ENCODE results near the gene POLR1E. TPM values are rescaled to one million over a fixed set of nuclear protein-coding genes. Genes with fewer than 3 reads are reported as not detected.

Gene POLR1E
- polyA plus RNA-seq, 1 donor (not counting 4 experiments of a cell fraction or from before 2014, with no cell fraction given) = 44.4 TPM

DNA sequence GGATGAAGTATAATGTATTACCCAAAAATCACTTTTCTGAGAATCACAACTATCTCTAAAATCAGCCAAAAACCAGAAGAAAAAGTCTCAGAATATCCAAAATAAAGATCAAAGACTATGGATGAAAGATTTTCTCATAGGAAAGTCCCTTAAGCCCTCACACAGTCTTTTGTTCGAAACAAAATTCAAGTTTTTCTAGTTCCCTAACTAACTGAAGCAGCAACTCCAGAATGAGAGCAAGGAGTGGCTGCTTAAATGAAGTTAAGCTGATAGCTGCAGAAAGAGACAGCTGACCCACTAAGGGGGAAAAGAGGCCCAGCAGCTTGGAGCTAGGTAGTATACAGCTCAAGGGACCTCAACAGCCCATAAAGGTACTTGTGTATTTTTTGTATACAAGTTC, 28.9 kb upstream of the POLR1E start:
- dilution Hi-C loops (cut with MboI; ENCODE audit: extremely low pct_ligation_motif_present, low sequenced_read_pairs) = no loop called here
- H3K4me3 ChIP-seq (ENCODE audit: control insufficient read depth in 2 of 3, extremely low read depth in 1 of 3, insufficient read depth in 2 of 3, low read depth in 1 of 3, low read length in 3 of 3) = no peak overlapping the region
- no peak for DNase-seq (ENCODE audit: low read depth, low spot score)
- H4K20me1 ChIP-seq (ENCODE audit: control insufficient read depth, extremely low read depth, insufficient read depth, low read length) = peaks cover 17% of the 10 kb centered on the region
- no peak overlapping the region for H3K4me2 ChIP-seq (ENCODE audit: control insufficient read depth, extremely low read depth, insufficient read depth, low read depth, low read length)
- no peak overlapping the region for H2AFZ ChIP-seq (ENCODE audit: control insufficient read depth, low read length)
- FAIRE-seq = no peak
- H3K9me3 ChIP-seq (ENCODE audit: control insufficient read depth, low read depth, low read length) = no peaks in the 10 kb centered on the region
- H3K27me3 ChIP-seq (ENCODE audit: control insufficient read depth, extremely low read depth, insufficient read depth, low read length) = no peaks in the 10 kb centered on the region
- no peak overlapping the region for H3K27ac ChIP-seq (ENCODE audit: control insufficient read depth, insufficient read depth, low read length)
- H3K79me2 ChIP-seq (ENCODE audit: control insufficient read depth, insufficient read depth, low read length) = peaks cover 86% of the 10 kb centered on the region
- peaks cover 26% of the 10 kb centered on the region for H3K4me1 ChIP-seq (ENCODE audit: control insufficient read depth, extremely low read depth, insufficient read depth, low read length)
- TF ChIP-seq CTCF (optimal IDR thresholded peaks at IDR 0.05 in 1 of 3, IDR thresholded peaks at IDR 0.05 in 1 of 3, conservative IDR thresholded peaks at IDR 0.05 in 1 of 3; ENCODE audit: extremely low read depth in 1 of 3, insufficient read depth in 2 of 3, low read length in 3 of 3) (no peak), EZH2 (IDR thresholded peaks at IDR 0.05; ENCODE audit: low read length) (no peak)
- no peak overlapping the region for H3K9ac ChIP-seq (ENCODE audit: control insufficient read depth, extremely low read depth, insufficient read depth, low read length)
- H3K36me3 ChIP-seq (ENCODE audit: control insufficient read depth in 2 of 2, extremely low read depth in 1 of 2, insufficient read depth in 2 of 2, low read length in 2 of 2) = peaks cover 0 to 10% of the 10 kb centered on the region in 2 experiments
- peaks cover 4% of the 10 kb centered on the region for H3K9me1 ChIP-seq (ENCODE audit: control insufficient read depth, extremely low read depth, insufficient read depth, low read length)

DNA sequence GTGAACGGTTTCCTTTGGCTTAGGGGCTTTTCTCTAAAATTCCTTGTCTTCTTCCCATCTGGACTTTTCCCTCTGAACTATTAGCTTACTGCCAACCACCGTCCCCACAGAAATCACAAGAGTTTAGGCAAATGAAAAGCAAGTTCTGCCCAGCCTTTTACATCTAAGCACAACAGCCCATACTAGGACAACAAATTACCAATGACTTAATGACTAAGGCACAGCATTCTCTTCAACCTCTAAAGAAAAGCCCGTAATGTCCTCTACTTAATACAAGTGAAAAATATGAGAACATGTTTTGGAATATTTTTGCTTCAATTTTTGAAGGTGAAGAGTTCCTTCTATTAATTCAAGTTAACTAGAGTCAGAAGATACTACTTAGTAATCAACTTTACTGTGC, 21.7 kb upstream of the POLR1E start:
- H3K27me3 ChIP-seq (ENCODE audit: control insufficient read depth, extremely low read depth, insufficient read depth, low read length) = no peaks in the 10 kb centered on the region
- no peaks in the 10 kb centered on the region for H3K9me1 ChIP-seq (ENCODE audit: control insufficient read depth, extremely low read depth, insufficient read depth, low read length)
- no peaks in the 10 kb centered on the region for H3K36me3 ChIP-seq (ENCODE audit: control insufficient read depth in 2 of 2, extremely low read depth in 1 of 2, insufficient read depth in 2 of 2, low read length in 2 of 2)
- H3K4me1 ChIP-seq (ENCODE audit: control insufficient read depth, extremely low read depth, insufficient read depth, low read length) = peaks cover 22% of the 10 kb centered on the region
- H2AFZ ChIP-seq (ENCODE audit: control insufficient read depth, low read length) = no peak overlapping the region
- FAIRE-seq = no peak
- no peak for DNase-seq (ENCODE audit: low read depth, low spot score)
- no peaks in the 10 kb centered on the region for H4K20me1 ChIP-seq (ENCODE audit: control insufficient read depth, extremely low read depth, insufficient read depth, low read length)
- peak overlapping the region; percentile 96 for H3K4me2 ChIP-seq (ENCODE audit: control insufficient read depth, extremely low read depth, insufficient read depth, low read depth, low read length)
- peaks cover 49% of the 10 kb centered on the region for H3K79me2 ChIP-seq (ENCODE audit: control insufficient read depth, insufficient read depth, low read length)
- peak overlapping the region; percentile 93 for H3K9ac ChIP-seq (ENCODE audit: control insufficient read depth, extremely low read depth, insufficient read depth, low read length)
- dilution Hi-C loops (cut with MboI; ENCODE audit: extremely low pct_ligation_motif_present, low sequenced_read_pairs) = no loop called here
- peak overlapping the region; percentile 66 to 85 (median 82) for H3K4me3 ChIP-seq (ENCODE audit: control insufficient read depth in 2 of 3, extremely low read depth in 1 of 3, insufficient read depth in 2 of 3, low read depth in 1 of 3, low read length in 3 of 3)
- H3K9me3 ChIP-seq (ENCODE audit: control insufficient read depth, low read depth, low read length) = no peaks in the 10 kb centered on the region
- TF ChIP-seq CTCF (optimal IDR thresholded peaks at IDR 0.05 in 1 of 3, IDR thresholded peaks at IDR 0.05 in 1 of 3, conservative IDR thresholded peaks at IDR 0.05 in 1 of 3; ENCODE audit: extremely low read depth in 1 of 3, insufficient read depth in 2 of 3, low read length in 3 of 3) (no peak), EZH2 (IDR thresholded peaks at IDR 0.05; ENCODE audit: low read length) (no peak)
- H3K27ac ChIP-seq (ENCODE audit: control insufficient read depth, insufficient read depth, low read length) = peak overlapping the region; percentile 95

Data from keratinocyte (primary cell).